NCI-H1436 (cell line): ENCODE data around the gene SOX14.

Experiments used
- DNase-seq: peaks from one replicate; lab custom pipeline; 2025; lab: John Stamatoyannopoulos, UW

Gene SOX14

GRCh38 chr3:137768361-137769321 lies 4.5 kb downstream of the SOX14 start:
- no peak for DNase-seq

GRCh38 chr3:137769322-137770065 lies 5.4 kb downstream of the SOX14 start:
- DNase-seq, result no peak

GRCh38 chr3:137770066-137770834 lies 6.1 kb downstream of the SOX14 start:
- DNase-seq, result no peak

- no peak for DNase-seq
Observed at GRCh38 chr3:137770835-137771399, 6.8 kb downstream of the SOX14 start.

GRCh38 chr3:137771401-137772213 lies 7.5 kb downstream of the SOX14 start:
- no peak for DNase-seq

GRCh38 chr3:137772214-137772955 lies 8.3 kb downstream of the SOX14 start:
- DNase-seq, result no peak

GRCh38 chr3:137778941-137779340 lies 14.8 kb downstream of the SOX14 start:
- no peak for DNase-seq

- DNase-seq, result no peak
Observed at GRCh38 chr3:137787529-137787928, 23.4 kb downstream of the SOX14 start.

- DNase-seq, result no peak
Observed at GRCh38 chr3:137789236-137789635, 25.1 kb downstream of the SOX14 start.

- no peak for DNase-seq
Observed at GRCh38 chr3:137792626-137793271, 28.6 kb downstream of the SOX14 start.

GRCh38 chr3:137796993-137797392 lies 32.9 kb downstream of the SOX14 start:
- DNase-seq, result no peak

GRCh38 chr3:137803215-137803614 lies 39.1 kb downstream of the SOX14 start:
- DNase-seq, result no peak

- no peak for DNase-seq
Observed at GRCh38 chr3:137807998-137808397, 43.9 kb downstream of the SOX14 start.

GRCh38 chr3:137809509-137809908 lies 45.4 kb downstream of the SOX14 start:
- DNase-seq, result no peak

- no peak for DNase-seq
Observed at GRCh38 chr3:137812023-137812422, 47.9 kb downstream of the SOX14 start.

- DNase-seq, result no peak
Observed at GRCh38 chr3:137815251-137815650, 51.1 kb downstream of the SOX14 start.
